Mucosa of descending colon (tissue), 3 donors: ENCODE data around the gene METTL24. TPM values are rescaled to one million over a fixed set of nuclear protein-coding genes. Genes with fewer than 3 reads are reported as not detected.

Experiments used
- ATAC-seq: fragments of 200-7000 bp; cut with Tn5 transposase; one replicate; pipeline ENCODE4 v1.9.1; 2020; ENCODE audit warnings: mild to moderate bottlenecking, moderate library complexity
- DNase-seq, 3 donors: peaks; one replicate each; pipeline ENCODE4 v3.0.0-alpha.2; 2020
- H3K36me3 ChIP-seq: fragments of 200-600 bp; one replicate; pipeline ENCODE4 v1.8.0; 2021; ENCODE audit warnings: low read depth, mild to moderate bottlenecking
- H3K4me1 ChIP-seq: fragments of 200-600 bp; one replicate; pipeline ENCODE4 v1.8.0; 2021; ENCODE audit warnings: low read depth, mild to moderate bottlenecking
- H3K4me3 ChIP-seq: fragments of 200-600 bp; one replicate; pipeline ENCODE4 v1.8.0; 2021; ENCODE audit warnings: mild to moderate bottlenecking
- H3K9me3 ChIP-seq: fragments of 200-600 bp; one replicate; pipeline ENCODE4 v1.8.0; 2021; ENCODE audit warnings: mild to moderate bottlenecking
- CTCF ChIP-seq: fragments of 200-600 bp; IDR thresholded peaks from one replicate; pipeline ENCODE4 v1.8.0; 2022; ENCODE audit warnings: antibody characterized with exemption, mild to moderate bottlenecking
- intact Hi-C, 2 donors: fragments of 100-400 bp; cut with DNase I in 1 of 2; cut with micrococcal nuclease in 1 of 2; formaldehyde crosslinking; loops; one replicate each; pipeline versions ENCODE4 v1.11.0 to v1.11.1; 2022; cut with DNase I, micrococcal nuclease
- total RNA-seq, 3 donors: library from RNA; stranded (reverse); fragmentation: NEBNext Ultra II Directional in 2 of 3; extraction: Animal tissue kit (Norgen Biotek cat#: 25700) in 2 of 3; gene quantifications; one replicate each; pipeline versions ENCODE4 v1.2.1 to v1.2.4, GENCODE V29; 2021 to 2023
- donor health status: DM: no; HTN: no; CAD: no; lungs with moderate emphysema.
- donor health status: DM: no; HTN: no; CAD: no.
- donor health status: DM: no; HTN: yes; CAD: no.

METTL24 gene
- total RNA-seq, 3 donors from 2014 or later, result 0.43 to 23.5 (median 1.2) TPM

DNA sequence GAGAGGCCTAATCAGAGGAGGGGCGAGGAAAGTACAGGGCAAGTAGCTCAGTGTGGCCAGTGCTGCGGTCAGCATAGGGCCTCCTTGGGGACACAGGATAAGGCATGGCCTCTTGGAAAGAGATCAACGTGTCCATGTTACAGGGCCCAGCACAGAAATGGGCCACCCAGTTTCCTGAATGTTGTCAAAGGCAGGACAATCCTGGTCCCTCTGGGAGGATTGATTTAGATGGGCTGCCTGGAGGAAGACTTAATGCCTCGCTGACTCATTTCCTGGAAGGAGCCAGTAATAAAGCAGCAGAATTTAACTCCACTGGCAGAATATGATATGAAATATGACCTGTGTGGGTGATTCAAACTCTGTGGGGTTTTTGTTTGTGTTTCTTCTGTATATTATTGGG is 40.6 kb upstream of the METTL24 start:
- intact Hi-C loops, result loop anchor here (10.0 kb wide), 2 partner anchors 224 to 694 kb away; partner anchors contain the start of gene WASF1 (in 2 of the 2)

GRCh38 chr6:110395221-110395620 is 37.1 kb upstream of the METTL24 start:
- no peak for TF ChIP-seq CTCF
- intact Hi-C loops, result loop anchor here (10.0 kb wide), 2 partner anchors 220 to 690 kb away; partner anchors contain the start of gene WASF1 (in 2 of the 2)
- no peak for ATAC-seq

More for the DNA sequence above, 40.6 kb upstream of the METTL24 start:
- ATAC-seq, result no peak
- no peaks in the 10 kb centered on the region for H3K4me1 ChIP-seq
- H3K4me3 ChIP-seq, result no peak overlapping the region
- no peak for TF ChIP-seq CTCF
- no peaks in the 10 kb centered on the region for H3K9me3 ChIP-seq
- DNase-seq, result no peak
- no peaks in the 10 kb centered on the region for H3K36me3 ChIP-seq

DNA sequence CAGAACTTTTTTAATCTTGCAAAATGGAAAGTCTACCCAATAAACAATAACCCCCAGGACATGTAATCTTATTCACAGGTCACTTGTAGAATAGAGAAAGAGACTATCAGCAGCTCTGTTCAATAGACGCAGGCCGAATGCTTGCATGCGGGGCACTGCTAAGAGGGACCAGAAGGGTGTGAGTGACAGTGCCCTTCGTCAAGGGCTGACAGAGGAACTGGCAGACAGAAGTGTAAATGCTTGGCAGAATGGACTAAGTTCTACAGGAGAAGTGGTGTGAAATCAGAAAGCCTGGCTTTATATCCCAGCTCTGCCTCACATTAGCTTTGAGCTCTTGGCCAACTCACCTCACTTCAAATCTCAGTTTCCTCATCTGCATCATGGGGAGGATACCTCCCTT is 36.3 kb upstream of the METTL24 start:
- no peak for TF ChIP-seq CTCF
- DNase-seq (no peak), ATAC-seq (no peak)
- Histone ChIP-seq H3K36me3 (no peaks in the 10 kb centered on the region), H3K4me3 (no peak overlapping the region), H3K9me3 (no peaks in the 10 kb centered on the region), H3K4me1 (no peaks in the 10 kb centered on the region)
- intact Hi-C loops, result loop anchor here (10.0 kb wide), 2 partner anchors 220 to 690 kb away; partner anchors contain the start of gene WASF1 (in 2 of the 2)

More at GRCh38 chr6:110395221-110395620, 37.1 kb upstream of the METTL24 start:
- Histone ChIP-seq H3K4me1 (no peaks in the 10 kb centered on the region), H3K9me3 (no peaks in the 10 kb centered on the region), H3K36me3 (no peaks in the 10 kb centered on the region), H3K4me3 (no peak overlapping the region)
- no peak for DNase-seq

DNA sequence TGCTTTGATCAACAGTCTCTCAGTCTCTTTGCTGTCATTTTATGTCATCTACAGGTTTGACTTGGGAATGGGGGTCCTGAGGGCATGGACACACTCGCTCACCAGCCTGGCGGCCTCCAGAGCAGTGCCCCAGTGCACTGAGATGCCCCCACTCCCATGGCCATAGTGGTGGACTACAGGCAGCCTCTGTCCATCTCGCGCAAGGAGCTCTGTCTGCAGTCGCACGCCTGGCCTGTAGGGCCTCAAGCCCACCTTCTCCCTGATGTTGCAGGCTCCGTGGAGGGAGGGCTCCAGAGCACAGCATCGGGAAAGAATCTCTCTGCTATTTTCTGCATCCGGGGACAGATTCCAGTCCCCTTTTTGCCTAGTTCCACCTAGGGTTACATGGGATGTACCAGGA is 34.6 kb upstream of the METTL24 start:
- intact Hi-C loops, result loop anchor here (10.0 kb wide), 2 partner anchors 218 to 688 kb away; partner anchors contain the start of gene WASF1 (in 2 of the 2)
- ATAC-seq, result no peak
- Histone ChIP-seq H3K36me3 (no peaks in the 10 kb centered on the region), H3K4me3 (no peak overlapping the region), H3K4me1 (no peaks in the 10 kb centered on the region), H3K9me3 (no peaks in the 10 kb centered on the region)
- DNase-seq, result no peak
- TF ChIP-seq CTCF, result no peak

DNA sequence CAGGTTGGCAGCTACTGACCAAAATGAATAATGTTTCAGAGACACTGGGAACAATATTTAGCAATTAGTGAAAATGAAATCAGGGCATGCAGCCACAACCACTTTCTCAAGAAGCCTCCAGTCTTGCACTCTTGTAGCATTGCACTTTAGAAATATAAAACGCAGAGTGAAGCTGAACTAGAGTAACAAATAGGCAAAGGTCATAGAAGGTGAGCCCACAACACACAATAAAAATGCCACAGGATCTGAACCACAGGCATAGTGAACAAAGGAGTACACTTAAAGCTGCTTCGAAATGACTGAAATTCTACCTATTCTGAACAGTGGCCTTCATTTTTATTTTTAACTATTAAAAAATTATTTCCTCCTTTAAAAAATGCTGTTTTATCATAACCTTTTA is 32.3 kb upstream of the METTL24 start:
- ATAC-seq (no peak), DNase-seq (no peak)
- intact Hi-C loops, result loop anchor here (10.0 kb wide), 2 partner anchors 216 to 686 kb away; partner anchors contain the start of gene WASF1 (in 2 of the 2)
- no peaks in the 10 kb centered on the region for H3K36me3 ChIP-seq
- H3K4me1 ChIP-seq, result no peaks in the 10 kb centered on the region
- no peak for TF ChIP-seq CTCF
- no peaks in the 10 kb centered on the region for H3K9me3 ChIP-seq
- H3K4me3 ChIP-seq, result no peak overlapping the region
